Erythroblast (primary cell): ENCODE data around the gene RAD18.

ENCODE experiments used
- GATA1 ChIP-seq: IDR thresholded peaks from 2 replicates; pipeline ENCODE4 v1.6.1; 2011; ENCODE audit warnings: low read depth, mild to moderate bottlenecking, control low read depth, low read length, moderate library complexity
- POLR2A ChIP-seq: IDR thresholded peaks from 2 replicates; pipeline ENCODE4 v1.6.1; 2011; ENCODE audit warnings: mild to moderate bottlenecking, low read length

- TF ChIP-seq POLR2A: no peak
- TF ChIP-seq GATA1: no peak
Observed at GRCh38 chr3:8882642-8883041, 80.6 kb downstream of the RAD18 start.
